Neural progenitor cell (in vitro differentiated cells): ENCODE data around the gene PLCL1. TPM values are rescaled to one million over a fixed set of nuclear protein-coding genes. Genes with fewer than 3 reads are reported as not detected.

Experiments used
- DNase-seq: peaks from one replicate; pipeline ENCODE4 v3.0.0-alpha.2; 2016; ENCODE audit warnings: low spot score
- H2AFZ ChIP-seq: fragments of 200-600 bp; sonication (generic); replicated peaks from 2 replicates; pipeline ENCODE4 v1.6.1; 2016; ENCODE audit warnings: antibody characterized with exemption
- H3F3A ChIP-seq: fragments of 200-600 bp; sonication (generic); 2 replicates; pipeline ENCODE4 v1.6.1; 2016; ENCODE audit warnings: antibody characterized with exemption, low read depth
- H3K27ac ChIP-seq: fragments of 200-600 bp; sonication (generic); 2 replicates; pipeline ENCODE4 v1.5.1; 2016; ENCODE audit warnings: mild to moderate bottlenecking
- H3K27me3 ChIP-seq: fragments of 200-600 bp; sonication (generic); 2 replicates; pipeline ENCODE4 v1.6.1; 2016; ENCODE audit warnings: mild to moderate bottlenecking, moderate library complexity
- H3K36me3 ChIP-seq: fragments of 200-600 bp; sonication (generic); 2 replicates; pipeline ENCODE4 v1.5.1; 2016
- H3K4me1 ChIP-seq: fragments of 200-600 bp; sonication (generic); 2 replicates; pipeline ENCODE4 v1.6.1; 2016; ENCODE audit warnings: mixed run types
- H3K4me2 ChIP-seq: fragments of 200-600 bp; sonication (generic); 2 replicates; pipeline ENCODE4 v1.6.1; 2016
- H3K4me3 ChIP-seq: fragments of 200-600 bp; sonication (generic); 2 replicates; pipeline ENCODE4 v1.5.1; 2016
- H3K79me2 ChIP-seq: fragments of 200-600 bp; sonication (generic); 2 replicates; pipeline ENCODE4 v1.6.1; 2016; ENCODE audit warnings: low read depth
- H3K9ac ChIP-seq: fragments of 200-600 bp; sonication (generic); 2 replicates; pipeline ENCODE4 v1.6.1; 2016
- H3K9me3 ChIP-seq: fragments of 200-600 bp; sonication (generic); 2 replicates; pipeline ENCODE4 v1.5.1; 2016; ENCODE audit warnings: low read depth
- H4K20me1 ChIP-seq: fragments of 200-600 bp; sonication (generic); 2 replicates; pipeline ENCODE4 v1.6.1; 2016; ENCODE audit warnings: low read depth
- H3K27ac Mint-ChIP-seq: 3 replicates; pipeline ENCODE4 v1.8.0; 2021; ENCODE audit warnings: mixed read lengths
- H3K27me3 Mint-ChIP-seq: 2 replicates; pipeline ENCODE4 v1.8.0; 2022; ENCODE audit warnings: low read depth, mild to moderate bottlenecking, inconsistent platforms, moderate library complexity, mixed read lengths; ENCODE audit not compliant: insufficient read depth
- H3K36me3 Mint-ChIP-seq: 3 replicates; pipeline ENCODE4 v1.8.0; 2021; ENCODE audit warnings: mixed read lengths
- H3K4me1 Mint-ChIP-seq: 3 replicates; pipeline ENCODE4 v1.8.0; 2021; ENCODE audit warnings: mixed read lengths
- H3K4me3 Mint-ChIP-seq: 3 replicates; pipeline ENCODE4 v1.8.0; 2021; ENCODE audit warnings: mild to moderate bottlenecking, moderate library complexity, mixed read lengths
- H3K9me3 Mint-ChIP-seq: 3 replicates; pipeline ENCODE4 v1.8.0; 2020; ENCODE audit warnings: mixed read lengths
- EZH2 ChIP-seq: fragments of 200-600 bp; sonication (generic); IDR thresholded peaks from 2 replicates; pipeline ENCODE4 v1.6.1; 2017; ENCODE audit warnings: antibody characterized with exemption, mild to moderate bottlenecking, moderate library complexity
- EZH2phosphoT487 ChIP-seq: fragments of 200-600 bp; sonication (generic); IDR thresholded peaks from 2 replicates; pipeline ENCODE4 v1.6.1; 2017; ENCODE audit warnings: antibody characterized with exemption
- total RNA-seq: library from RNA; depleted of rRNA; stranded (reverse); fragments of >200 nt; gene quantifications from 2 replicates; pipeline ENCODE4 v1.2.3, GENCODE V29; 2015; ENCODE audit warnings: low replicate concordance
- TF ChIP-seq, protein P1 (sequence below): fragments of 200-600 bp; sonication (generic); IDR thresholded peaks from 2 replicates; pipeline ENCODE4 v1.5.1; 2017; ENCODE audit warnings: antibody characterized with exemption, mild to moderate bottlenecking

Gene PLCL1
- total RNA-seq, 1 donor from 2014 or later, result 0.41 TPM

DNA sequence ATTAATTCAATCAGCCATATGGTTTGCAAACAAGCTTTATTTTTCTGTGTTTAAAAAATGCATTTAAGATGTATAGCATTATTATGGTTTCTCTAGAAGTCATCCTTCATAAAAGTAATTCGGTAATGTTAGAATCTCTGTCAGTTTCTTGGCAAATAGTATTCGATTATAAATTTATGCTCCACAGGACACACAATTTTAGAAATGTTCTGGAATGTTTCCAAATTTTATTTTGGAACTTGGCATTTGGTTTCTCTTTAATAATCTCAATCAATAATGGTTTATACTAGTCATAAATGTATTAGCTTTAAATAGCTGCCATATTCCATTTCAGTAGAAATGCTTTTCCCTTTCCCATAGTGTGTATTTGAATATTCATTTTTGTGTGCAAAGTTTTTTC lies 156.4 kb downstream of the PLCL1 start:
- H4K20me1 ChIP-seq, result no peaks in the 10 kb centered on the region
- Mint-ChIP-seq H3K27ac (no peak overlapping the region), H3K9me3 (peaks cover 14% of the 10 kb centered on the region), H3K36me3 (no peaks in the 10 kb centered on the region), H3K4me1 (peaks cover 4% of the 10 kb centered on the region), H3K4me3 (no peak overlapping the region), H3K27me3 (no peaks in the 10 kb centered on the region)
- no peak overlapping the region for H3K4me2 ChIP-seq
- H3K79me2 ChIP-seq, result no peaks in the 10 kb centered on the region
- TF ChIP-seq EZH2phosphoT487 (no peak), EZH2 (no peak)
- TF ChIP-seq, protein P1, sequence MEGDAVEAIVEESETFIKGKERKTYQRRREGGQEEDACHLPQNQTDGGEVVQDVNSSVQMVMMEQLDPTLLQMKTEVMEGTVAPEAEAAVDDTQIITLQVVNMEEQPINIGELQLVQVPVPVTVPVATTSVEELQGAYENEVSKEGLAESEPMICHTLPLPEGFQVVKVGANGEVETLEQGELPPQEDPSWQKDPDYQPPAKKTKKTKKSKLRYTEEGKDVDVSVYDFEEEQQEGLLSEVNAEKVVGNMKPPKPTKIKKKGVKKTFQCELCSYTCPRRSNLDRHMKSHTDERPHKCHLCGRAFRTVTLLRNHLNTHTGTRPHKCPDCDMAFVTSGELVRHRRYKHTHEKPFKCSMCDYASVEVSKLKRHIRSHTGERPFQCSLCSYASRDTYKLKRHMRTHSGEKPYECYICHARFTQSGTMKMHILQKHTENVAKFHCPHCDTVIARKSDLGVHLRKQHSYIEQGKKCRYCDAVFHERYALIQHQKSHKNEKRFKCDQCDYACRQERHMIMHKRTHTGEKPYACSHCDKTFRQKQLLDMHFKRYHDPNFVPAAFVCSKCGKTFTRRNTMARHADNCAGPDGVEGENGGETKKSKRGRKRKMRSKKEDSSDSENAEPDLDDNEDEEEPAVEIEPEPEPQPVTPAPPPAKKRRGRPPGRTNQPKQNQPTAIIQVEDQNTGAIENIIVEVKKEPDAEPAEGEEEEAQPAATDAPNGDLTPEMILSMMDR, result no peak
- DNase-seq, result no peak
- H3K4me1 ChIP-seq, result peaks cover 12% of the 10 kb centered on the region
- no peak overlapping the region for H3K4me3 ChIP-seq
- H3K36me3 ChIP-seq, result no peaks in the 10 kb centered on the region
- H3F3A ChIP-seq, result peaks cover 3% of the 10 kb centered on the region
- no peak overlapping the region for H3K27ac ChIP-seq
- no peak overlapping the region for H3K9ac ChIP-seq
- no peaks in the 10 kb centered on the region for H3K27me3 ChIP-seq
- H3K9me3 ChIP-seq, result no peaks in the 10 kb centered on the region
- no peak overlapping the region for H2AFZ ChIP-seq

DNA sequence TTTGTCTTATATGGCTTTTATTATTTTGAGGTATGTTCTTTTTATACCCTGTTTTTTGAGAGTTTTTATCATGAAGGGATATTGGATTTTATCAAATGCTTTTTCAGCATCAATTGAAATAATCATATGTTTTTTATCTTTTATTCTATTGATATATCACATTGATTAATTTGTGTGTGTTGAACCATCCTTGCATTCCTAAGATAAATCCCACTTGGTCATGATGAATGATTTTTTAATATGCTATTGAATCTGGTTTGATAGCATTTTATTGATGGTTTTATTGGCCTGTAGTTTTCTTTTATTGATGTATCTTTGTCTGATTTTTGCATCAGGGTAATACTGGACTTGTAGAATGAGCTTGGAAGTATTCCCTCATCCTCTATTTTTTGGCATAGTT lies 160.3 kb downstream of the PLCL1 start:
- TF ChIP-seq EZH2phosphoT487 (no peak), EZH2 (no peak)
- TF ChIP-seq, protein P1, result no peak
- Histone ChIP-seq H3K9me3 (no peaks in the 10 kb centered on the region), H3K4me2 (no peak overlapping the region), H3K9ac (no peak overlapping the region), H3K27me3 (no peaks in the 10 kb centered on the region), H3K4me3 (no peak overlapping the region), H3K4me1 (no peaks in the 10 kb centered on the region), H3K79me2 (no peaks in the 10 kb centered on the region), H2AFZ (no peak overlapping the region), H3K36me3 (no peaks in the 10 kb centered on the region), H3F3A (no peaks in the 10 kb centered on the region), H3K27ac (no peak overlapping the region), H4K20me1 (no peaks in the 10 kb centered on the region)
- H3K4me3 Mint-ChIP-seq, result no peak overlapping the region
- no peaks in the 10 kb centered on the region for H3K4me1 Mint-ChIP-seq
- H3K36me3 Mint-ChIP-seq, result no peaks in the 10 kb centered on the region
- no peaks in the 10 kb centered on the region for H3K27me3 Mint-ChIP-seq
- peaks cover 9% of the 10 kb centered on the region for H3K9me3 Mint-ChIP-seq
- no peak for DNase-seq
- H3K27ac Mint-ChIP-seq, result no peak overlapping the region

DNA sequence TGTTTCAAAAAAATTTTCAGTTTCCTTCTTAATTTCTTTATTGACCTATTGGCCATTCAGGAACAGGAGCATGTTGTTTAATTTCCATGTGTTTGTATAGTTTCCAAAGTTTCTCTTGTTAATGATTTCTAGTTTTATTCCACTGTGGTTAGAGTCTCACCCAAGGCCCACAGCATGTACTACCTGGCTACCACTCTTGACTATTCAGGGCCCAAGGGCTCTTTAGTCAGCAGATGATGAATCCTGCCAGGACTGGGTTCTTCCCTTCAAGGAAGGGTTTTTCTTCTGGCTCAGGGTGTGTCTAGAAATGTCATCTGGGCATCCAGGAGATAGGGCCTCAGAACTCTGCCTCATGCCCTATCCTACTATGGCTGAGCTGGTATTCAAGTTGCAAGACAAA lies 161.4 kb downstream of the PLCL1 start:
- H3K4me3 ChIP-seq, result no peak overlapping the region
- Mint-ChIP-seq H3K27ac (no peak overlapping the region), H3K9me3 (peaks cover 9% of the 10 kb centered on the region), H3K4me1 (no peaks in the 10 kb centered on the region), H3K36me3 (no peaks in the 10 kb centered on the region), H3K4me3 (no peak overlapping the region), H3K27me3 (no peaks in the 10 kb centered on the region)
- H3K36me3 ChIP-seq, result no peaks in the 10 kb centered on the region
- H3K4me2 ChIP-seq, result no peak overlapping the region
- H4K20me1 ChIP-seq, result no peaks in the 10 kb centered on the region
- no peaks in the 10 kb centered on the region for H3K9me3 ChIP-seq
- H3K27ac ChIP-seq, result no peak overlapping the region
- no peaks in the 10 kb centered on the region for H3K79me2 ChIP-seq
- no peak for DNase-seq
- H3K27me3 ChIP-seq, result no peaks in the 10 kb centered on the region
- H3K4me1 ChIP-seq, result no peaks in the 10 kb centered on the region
- H3K9ac ChIP-seq, result no peak overlapping the region
- H2AFZ ChIP-seq, result no peak overlapping the region
- no peak for TF ChIP-seq EZH2phosphoT487
- TF ChIP-seq EZH2, result no peak
- TF ChIP-seq, protein P1, result no peak
- no peaks in the 10 kb centered on the region for H3F3A ChIP-seq
